Sigmoid colon (tissue), 3 donors: Measurements from ENCODE around the gene MESD.

Source experiments
- CTCF ChIP-seq, 4 experiments: fragments of 450-650 bp in 3 of 4; fragments of 200-600 bp in 1 of 4; IDR thresholded peaks; one replicate each; pipeline ENCODE4 v1.5.1; 2016 to 2019; ENCODE audit warnings: antibody characterized with exemption in 4 of 4, mild to moderate bottlenecking in 3 of 4, moderate library complexity in 2 of 4
- POLR2A ChIP-seq, 2 donors: fragments of 450-650 bp; IDR thresholded peaks; one replicate each; pipeline ENCODE4 v1.6.1; 2016; ENCODE audit warnings: antibody characterized with exemption in 2 of 2, mild to moderate bottlenecking in 2 of 2, moderate library complexity in 2 of 2

DNA sequence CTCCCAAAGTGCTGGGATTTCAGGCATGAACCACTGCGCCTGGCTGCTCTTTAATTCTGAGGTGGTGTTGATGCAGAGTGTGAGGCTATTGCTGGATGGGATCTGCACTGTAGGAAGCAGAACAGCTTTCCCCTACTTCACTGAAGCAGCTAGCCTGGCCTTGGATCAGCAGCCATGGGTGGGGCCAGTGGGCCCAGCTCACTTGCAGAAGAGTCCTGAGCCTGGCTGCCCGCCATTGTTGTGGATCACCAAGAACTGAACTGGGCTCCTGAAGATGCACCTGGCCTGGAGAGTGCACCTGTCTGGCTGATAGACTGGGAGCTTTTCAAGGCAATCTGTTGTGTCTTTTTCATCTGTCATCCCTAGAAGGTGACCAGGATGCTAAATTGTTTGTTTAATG, 23.0 kb upstream of the MESD start:
- TF ChIP-seq POLR2A (IDR thresholded peaks at IDR 0.05) (no peak), CTCF (IDR thresholded peaks at IDR 0.05) (no peak)
